Smooth muscle cell (in vitro differentiated cells): ENCODE measurements around the gene SON. TPM values are rescaled to one million over a fixed set of nuclear protein-coding genes. Genes with fewer than 3 reads are reported as not detected.

Experiments used
- DNase-seq: peaks from one replicate; lab custom pipeline; 2025; ENCODE audit not compliant: unreplicated experiment; lab: John Stamatoyannopoulos, UW
- H2AFZ ChIP-seq: fragments of 200-600 bp; sonication (generic); 2 replicates; pipeline ENCODE4 v1.6.0; 2016; ENCODE audit warnings: antibody characterized with exemption, low read depth, mild to moderate bottlenecking
- H3F3A ChIP-seq: fragments of 200-600 bp; sonication (generic); 2 replicates; pipeline ENCODE4 v1.6.0; 2017; ENCODE audit warnings: antibody characterized with exemption, low read depth
- H3K27ac ChIP-seq: fragments of 200-600 bp; sonication (generic); 2 replicates; pipeline ENCODE4 v1.5.1; 2016; ENCODE audit warnings: low read depth, mild to moderate bottlenecking
- H3K27me3 ChIP-seq: fragments of 200-600 bp; sonication (generic); 2 replicates; pipeline ENCODE4 v1.6.1; 2016; ENCODE audit warnings: low read depth, mild to moderate bottlenecking
- H3K36me3 ChIP-seq: fragments of 200-600 bp; sonication (generic); 2 replicates; pipeline ENCODE4 v1.5.1; 2016; ENCODE audit warnings: low read depth
- H3K4me1 ChIP-seq: fragments of 200-600 bp; sonication (generic); 2 replicates; pipeline ENCODE4 v1.5.1; 2016; ENCODE audit warnings: low read depth
- H3K4me2 ChIP-seq: fragments of 200-600 bp; sonication (generic); 2 replicates; pipeline ENCODE4 v1.6.0; 2016; ENCODE audit warnings: mild to moderate bottlenecking
- H3K4me3 ChIP-seq: fragments of 200-600 bp; sonication (generic); 2 replicates; pipeline ENCODE4 v1.5.1; 2016; ENCODE audit warnings: mild to moderate bottlenecking
- H3K79me2 ChIP-seq: fragments of 200-600 bp; sonication (generic); 2 replicates; pipeline ENCODE4 v1.6.0; 2016; ENCODE audit warnings: low read depth, mild to moderate bottlenecking
- H3K9ac ChIP-seq: fragments of 200-600 bp; sonication (generic); 2 replicates; pipeline ENCODE4 v1.6.0; 2016; ENCODE audit warnings: low read depth
- H3K9me3 ChIP-seq: fragments of 200-600 bp; sonication (generic); replicated peaks from 2 replicates; pipeline ENCODE4 v1.5.1; 2016; ENCODE audit warnings: low read depth
- H4K20me1 ChIP-seq: fragments of 200-600 bp; sonication (generic); 2 replicates; pipeline ENCODE4 v1.6.0; 2016; ENCODE audit warnings: low read depth
- WGBS: methylation state at CpG from one replicate; pipeline ENCODE4 v1.1.7; 2016; ENCODE audit warnings: low lambda C conversion rate; 5-methylcytosine and 5-hydroxymethylcytosine counted together
- polyA plus RNA-seq: library from polyadenylated mRNA; unstranded; fragments of >200 nt; fragmentation: Nextera tagmentation; extraction: Ambion mirVana; gene quantifications from 2 replicates; pipeline ENCODE4 v1.2.1, GENCODE V29; 2016
- total RNA-seq: library from RNA; depleted of rRNA; stranded (reverse); fragments of >200 nt; gene quantifications from 2 replicates; pipeline ENCODE4 v1.2.3, GENCODE V29; 2014
- TF ChIP-seq, protein P1 (sequence below): fragments of 200-600 bp; sonication (generic); IDR thresholded peaks from 2 replicates; pipeline ENCODE4 v1.5.1; 2017; ENCODE audit warnings: borderline replicate concordance, mild to moderate bottlenecking, antibody characterized with exemption; ENCODE audit not compliant: insufficient read depth, poor library complexity, severe bottlenecking

The SON gene
- total and polyA plus RNA-seq, 2 experiments from 2014 or later = 164 to 286 TPM

DNA sequence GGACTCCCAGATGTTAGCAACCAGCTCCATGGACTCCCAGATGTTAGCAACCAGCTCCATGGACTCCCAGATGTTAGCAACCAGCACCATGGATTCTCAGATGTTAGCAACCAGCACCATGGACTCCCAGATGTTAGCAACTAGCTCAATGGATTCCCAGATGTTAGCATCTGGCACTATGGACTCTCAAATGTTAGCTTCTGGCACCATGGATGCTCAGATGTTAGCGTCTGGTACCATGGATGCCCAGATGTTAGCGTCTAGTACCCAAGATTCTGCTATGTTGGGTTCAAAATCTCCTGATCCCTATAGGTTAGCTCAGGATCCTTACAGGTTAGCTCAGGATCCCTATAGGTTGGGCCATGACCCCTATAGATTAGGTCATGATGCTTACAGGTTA, 8.8 kb downstream of the SON start:
- Histone ChIP-seq H2AFZ (no peak overlapping the region), H3K4me3 (no peak overlapping the region), H3F3A (peaks cover 25% of the 10 kb centered on the region), H3K27me3 (no peaks in the 10 kb centered on the region), H3K79me2 (peaks cover 98% of the 10 kb centered on the region), H3K9me3 (no peaks in the 10 kb centered on the region), H3K36me3 (peaks cover 54% of the 10 kb centered on the region), H3K9ac (no peak overlapping the region), H3K4me2 (no peak overlapping the region), H3K4me1 (no peaks in the 10 kb centered on the region), H3K27ac (no peak overlapping the region), H4K20me1 (peaks cover 98% of the 10 kb centered on the region)
- DNase-seq = no peak
- 98% methylated on average over 2 of the region's 2 CpGs for WGBS
- TF ChIP-seq, protein P1, sequence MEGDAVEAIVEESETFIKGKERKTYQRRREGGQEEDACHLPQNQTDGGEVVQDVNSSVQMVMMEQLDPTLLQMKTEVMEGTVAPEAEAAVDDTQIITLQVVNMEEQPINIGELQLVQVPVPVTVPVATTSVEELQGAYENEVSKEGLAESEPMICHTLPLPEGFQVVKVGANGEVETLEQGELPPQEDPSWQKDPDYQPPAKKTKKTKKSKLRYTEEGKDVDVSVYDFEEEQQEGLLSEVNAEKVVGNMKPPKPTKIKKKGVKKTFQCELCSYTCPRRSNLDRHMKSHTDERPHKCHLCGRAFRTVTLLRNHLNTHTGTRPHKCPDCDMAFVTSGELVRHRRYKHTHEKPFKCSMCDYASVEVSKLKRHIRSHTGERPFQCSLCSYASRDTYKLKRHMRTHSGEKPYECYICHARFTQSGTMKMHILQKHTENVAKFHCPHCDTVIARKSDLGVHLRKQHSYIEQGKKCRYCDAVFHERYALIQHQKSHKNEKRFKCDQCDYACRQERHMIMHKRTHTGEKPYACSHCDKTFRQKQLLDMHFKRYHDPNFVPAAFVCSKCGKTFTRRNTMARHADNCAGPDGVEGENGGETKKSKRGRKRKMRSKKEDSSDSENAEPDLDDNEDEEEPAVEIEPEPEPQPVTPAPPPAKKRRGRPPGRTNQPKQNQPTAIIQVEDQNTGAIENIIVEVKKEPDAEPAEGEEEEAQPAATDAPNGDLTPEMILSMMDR = no peak

DNA sequence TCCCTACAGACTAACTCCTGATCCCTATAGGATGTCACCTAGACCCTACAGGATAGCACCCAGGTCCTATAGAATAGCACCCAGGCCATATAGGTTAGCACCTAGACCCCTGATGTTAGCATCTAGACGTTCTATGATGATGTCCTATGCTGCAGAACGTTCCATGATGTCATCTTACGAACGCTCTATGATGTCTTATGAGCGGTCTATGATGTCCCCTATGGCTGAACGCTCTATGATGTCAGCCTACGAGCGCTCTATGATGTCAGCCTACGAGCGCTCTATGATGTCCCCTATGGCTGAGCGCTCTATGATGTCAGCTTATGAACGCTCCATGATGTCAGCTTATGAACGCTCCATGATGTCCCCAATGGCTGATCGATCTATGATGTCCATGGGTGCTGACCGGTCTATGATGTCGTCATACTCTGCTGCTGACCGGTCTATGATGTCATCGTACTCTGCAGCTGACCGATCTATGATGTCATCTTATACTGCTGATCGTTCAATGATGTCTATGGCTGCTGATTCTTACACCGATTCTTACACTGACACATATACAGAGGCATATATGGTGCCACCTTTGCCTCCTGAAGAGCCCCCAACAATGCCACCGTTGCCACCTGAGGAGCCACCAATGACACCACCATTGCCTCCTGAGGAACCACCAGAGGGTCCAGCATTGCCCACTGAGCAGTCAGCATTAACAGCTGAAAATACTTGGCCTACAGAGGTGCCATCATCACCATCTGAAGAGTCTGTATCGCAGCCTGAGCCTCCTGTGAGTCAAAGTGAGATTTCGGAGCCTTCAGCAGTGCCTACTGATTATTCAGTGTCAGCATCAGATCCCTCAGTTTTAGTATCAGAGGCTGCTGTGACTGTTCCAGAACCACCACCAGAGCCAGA, 9.5 kb downstream of the SON start:
- Histone ChIP-seq H3K4me1 (no peaks in the 10 kb centered on the region), H3K79me2 (peaks cover 98% of the 10 kb centered on the region), H3K9me3 (no peaks in the 10 kb centered on the region), H3K36me3 (peaks cover 59% of the 10 kb centered on the region), H3K9ac (no peak overlapping the region), H3F3A (peaks cover 19% of the 10 kb centered on the region), H3K27ac (no peak overlapping the region), H3K27me3 (no peaks in the 10 kb centered on the region), H4K20me1 (peaks cover 98% of the 10 kb centered on the region), H2AFZ (no peak overlapping the region), H3K4me3 (no peak overlapping the region), H3K4me2 (no peak overlapping the region)
- TF ChIP-seq, protein P1 = no peak
- no peak for DNase-seq
- WGBS = 98% methylated on average over 24 of the region's 24 CpGs

DNA sequence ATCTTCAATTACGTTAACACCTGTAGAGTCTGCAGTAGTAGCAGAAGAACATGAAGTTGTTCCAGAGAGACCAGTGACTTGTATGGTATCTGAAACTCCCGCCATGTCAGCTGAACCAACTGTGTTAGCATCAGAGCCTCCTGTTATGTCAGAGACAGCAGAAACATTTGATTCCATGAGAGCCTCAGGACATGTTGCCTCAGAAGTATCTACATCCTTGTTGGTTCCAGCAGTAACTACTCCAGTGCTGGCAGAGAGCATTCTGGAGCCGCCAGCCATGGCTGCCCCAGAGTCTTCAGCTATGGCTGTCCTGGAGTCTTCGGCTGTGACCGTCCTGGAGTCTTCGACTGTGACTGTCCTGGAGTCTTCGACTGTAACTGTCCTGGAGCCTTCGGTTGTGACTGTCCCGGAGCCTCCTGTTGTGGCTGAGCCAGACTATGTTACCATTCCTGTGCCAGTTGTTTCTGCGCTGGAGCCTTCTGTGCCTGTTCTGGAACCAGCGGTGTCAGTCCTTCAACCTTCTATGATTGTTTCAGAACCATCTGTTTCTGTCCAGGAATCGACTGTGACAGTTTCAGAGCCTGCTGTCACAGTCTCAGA, 10.3 kb downstream of the SON start:
- peaks cover 67% of the 10 kb centered on the region for H3K36me3 ChIP-seq
- peaks cover 98% of the 10 kb centered on the region for H4K20me1 ChIP-seq

More for the DNA sequence above, 10.3 kb downstream of the SON start:
- H2AFZ ChIP-seq = no peak overlapping the region
- TF ChIP-seq, protein P1 = no peak
- DNase-seq = no peak
- peaks cover 16% of the 10 kb centered on the region for H3F3A ChIP-seq
- H3K79me2 ChIP-seq = peaks cover 98% of the 10 kb centered on the region
- no peaks in the 10 kb centered on the region for H3K4me1 ChIP-seq
- no peak overlapping the region for H3K4me3 ChIP-seq
- H3K27ac ChIP-seq = no peak overlapping the region
- H3K9me3 ChIP-seq = no peaks in the 10 kb centered on the region
- no peak overlapping the region for H3K9ac ChIP-seq
- 98% methylated on average over 12 of the region's 12 CpGs for WGBS
- no peak overlapping the region for H3K4me2 ChIP-seq
- H3K27me3 ChIP-seq = no peaks in the 10 kb centered on the region
